ENCODE results near the gene GPR157. TPM values are rescaled to one million over a fixed set of nuclear protein-coding genes. Genes with fewer than 3 reads are reported as not detected.
A peak's percentile ranks its signal among the peaks of the same experiment; 100 is the strongest.

GPR157 gene
- total and polyA plus RNA-seq, 2 of the 13 experiments (the other 11 are each of a cell fraction or from before 2014, with no cell fraction given), result 10.1 to 19.2 TPM

GRCh38 chr1:9128520-9129265 is at the start of gene GPR157 (continued):
- TF ChIP-seq ZNF512B (CRISPR knock-in tag; IDR thresholded peaks at IDR 0.05; ENCODE audit: borderline replicate concordance), result 0 out of 2 replicates have a peak, but pooled peaks have one; percentile 41
- peak; percentile 57 for TF ChIP-seq KDM2A (CRISPR knock-in tag; IDR thresholded peaks at IDR 0.05; ENCODE audit: borderline replicate concordance, low read depth)
- TF ChIP-seq SPEN (CRISPR knock-in tag; IDR thresholded peaks at IDR 0.05; ENCODE audit: low read depth), result peak; percentile 13; the same call in 1 of the 2 replicates
- TF ChIP-seq STAT5B (CRISPR knock-in tag; IDR thresholded peaks at IDR 0.05), result no peak
- TF ChIP-seq, protein P1, sequence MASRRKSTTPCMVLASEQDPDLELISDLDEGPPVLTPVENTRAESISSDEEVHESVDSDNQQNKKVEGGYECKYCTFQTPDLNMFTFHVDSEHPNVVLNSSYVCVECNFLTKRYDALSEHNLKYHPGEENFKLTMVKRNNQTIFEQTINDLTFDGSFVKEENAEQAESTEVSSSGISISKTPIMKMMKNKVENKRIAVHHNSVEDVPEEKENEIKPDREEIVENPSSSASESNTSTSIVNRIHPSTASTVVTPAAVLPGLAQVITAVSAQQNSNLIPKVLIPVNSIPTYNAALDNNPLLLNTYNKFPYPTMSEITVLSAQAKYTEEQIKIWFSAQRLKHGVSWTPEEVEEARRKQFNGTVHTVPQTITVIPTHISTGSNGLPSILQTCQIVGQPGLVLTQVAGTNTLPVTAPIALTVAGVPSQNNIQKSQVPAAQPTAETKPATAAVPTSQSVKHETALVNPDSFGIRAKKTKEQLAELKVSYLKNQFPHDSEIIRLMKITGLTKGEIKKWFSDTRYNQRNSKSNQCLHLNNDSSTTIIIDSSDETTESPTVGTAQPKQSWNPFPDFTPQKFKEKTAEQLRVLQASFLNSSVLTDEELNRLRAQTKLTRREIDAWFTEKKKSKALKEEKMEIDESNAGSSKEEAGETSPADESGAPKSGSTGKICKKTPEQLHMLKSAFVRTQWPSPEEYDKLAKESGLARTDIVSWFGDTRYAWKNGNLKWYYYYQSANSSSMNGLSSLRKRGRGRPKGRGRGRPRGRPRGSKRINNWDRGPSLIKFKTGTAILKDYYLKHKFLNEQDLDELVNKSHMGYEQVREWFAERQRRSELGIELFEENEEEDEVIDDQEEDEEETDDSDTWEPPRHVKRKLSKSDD (CRISPR knock-in tag; IDR thresholded peaks at IDR 0.05; ENCODE audit: low read depth), result 0 out of 2 replicates have a peak, but pooled peaks have one; percentile 32
- TF ChIP-seq RBFOX2 (IDR thresholded peaks at IDR 0.05; ENCODE audit: low read depth, low read length), result peak; percentile 79; the same call in 1 of the 2 replicates
- peak; percentile 83; the same call in 1 of the 2 replicates for TF ChIP-seq CAMTA2 (CRISPR knock-in tag; IDR thresholded peaks at IDR 0.05; ENCODE audit: borderline replicate concordance)
- TF ChIP-seq KDM5B (CRISPR knock-in tag; IDR thresholded peaks at IDR 0.05; ENCODE audit: borderline replicate concordance), result peak; percentile 92
- TF ChIP-seq ZNF317 (CRISPR knock-in tag; IDR thresholded peaks at IDR 0.05), result 0 out of 2 replicates have a peak, but pooled peaks have one; percentile 30
- TF ChIP-seq TFDP2 (CRISPR knock-in tag; IDR thresholded peaks at IDR 0.05), result peak; percentile 58; the same call in 1 of the 2 replicates
- peak; percentile 85 for TF ChIP-seq ATF7-NPFF (CRISPR knock-in tag; IDR thresholded peaks at IDR 0.05; ENCODE audit: low read depth)
- TF ChIP-seq, protein P2, sequence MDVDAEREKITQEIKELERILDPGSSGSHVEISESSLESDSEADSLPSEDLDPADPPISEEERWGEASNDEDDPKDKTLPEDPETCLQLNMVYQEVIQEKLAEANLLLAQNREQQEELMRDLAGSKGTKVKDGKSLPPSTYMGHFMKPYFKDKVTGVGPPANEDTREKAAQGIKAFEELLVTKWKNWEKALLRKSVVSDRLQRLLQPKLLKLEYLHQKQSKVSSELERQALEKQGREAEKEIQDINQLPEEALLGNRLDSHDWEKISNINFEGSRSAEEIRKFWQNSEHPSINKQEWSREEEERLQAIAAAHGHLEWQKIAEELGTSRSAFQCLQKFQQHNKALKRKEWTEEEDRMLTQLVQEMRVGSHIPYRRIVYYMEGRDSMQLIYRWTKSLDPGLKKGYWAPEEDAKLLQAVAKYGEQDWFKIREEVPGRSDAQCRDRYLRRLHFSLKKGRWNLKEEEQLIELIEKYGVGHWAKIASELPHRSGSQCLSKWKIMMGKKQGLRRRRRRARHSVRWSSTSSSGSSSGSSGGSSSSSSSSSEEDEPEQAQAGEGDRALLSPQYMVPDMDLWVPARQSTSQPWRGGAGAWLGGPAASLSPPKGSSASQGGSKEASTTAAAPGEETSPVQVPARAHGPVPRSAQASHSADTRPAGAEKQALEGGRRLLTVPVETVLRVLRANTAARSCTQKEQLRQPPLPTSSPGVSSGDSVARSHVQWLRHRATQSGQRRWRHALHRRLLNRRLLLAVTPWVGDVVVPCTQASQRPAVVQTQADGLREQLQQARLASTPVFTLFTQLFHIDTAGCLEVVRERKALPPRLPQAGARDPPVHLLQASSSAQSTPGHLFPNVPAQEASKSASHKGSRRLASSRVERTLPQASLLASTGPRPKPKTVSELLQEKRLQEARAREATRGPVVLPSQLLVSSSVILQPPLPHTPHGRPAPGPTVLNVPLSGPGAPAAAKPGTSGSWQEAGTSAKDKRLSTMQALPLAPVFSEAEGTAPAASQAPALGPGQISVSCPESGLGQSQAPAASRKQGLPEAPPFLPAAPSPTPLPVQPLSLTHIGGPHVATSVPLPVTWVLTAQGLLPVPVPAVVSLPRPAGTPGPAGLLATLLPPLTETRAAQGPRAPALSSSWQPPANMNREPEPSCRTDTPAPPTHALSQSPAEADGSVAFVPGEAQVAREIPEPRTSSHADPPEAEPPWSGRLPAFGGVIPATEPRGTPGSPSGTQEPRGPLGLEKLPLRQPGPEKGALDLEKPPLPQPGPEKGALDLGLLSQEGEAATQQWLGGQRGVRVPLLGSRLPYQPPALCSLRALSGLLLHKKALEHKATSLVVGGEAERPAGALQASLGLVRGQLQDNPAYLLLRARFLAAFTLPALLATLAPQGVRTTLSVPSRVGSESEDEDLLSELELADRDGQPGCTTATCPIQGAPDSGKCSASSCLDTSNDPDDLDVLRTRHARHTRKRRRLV (CRISPR knock-in tag; IDR thresholded peaks at IDR 0.05), result 0 out of 2 replicates have a peak, but pooled peaks have one; percentile 56

All from HepG2 (cell line).